IPS-20b (cell line): ENCODE measurements around the gene NEIL3.

ENCODE experiments used
- H3K27ac ChIP-seq: one replicate; pipeline ENCODE4 v1.5.1; 2013; ENCODE audit warnings: low read length
- H3K27me3 ChIP-seq: 2 replicates; pipeline ENCODE4 v1.6.1; 2013; ENCODE audit warnings: mild to moderate bottlenecking, low read length, inconsistent platforms; ENCODE audit not compliant: insufficient read depth
- H3K36me3 ChIP-seq: 2 replicates; pipeline ENCODE4 v1.6.1; 2013; ENCODE audit warnings: low read depth, mild to moderate bottlenecking, inconsistent platforms, low read length, moderate library complexity; ENCODE audit not compliant: insufficient read depth
- H3K4me1 ChIP-seq: 2 replicates; pipeline ENCODE4 v1.6.1; 2013; ENCODE audit warnings: mild to moderate bottlenecking, control low read depth, inconsistent platforms, low read length, moderate library complexity; ENCODE audit not compliant: insufficient read depth
- H3K4me3 ChIP-seq: 2 replicates; pipeline ENCODE4 v1.5.1; 2013; ENCODE audit warnings: mild to moderate bottlenecking, low read length, inconsistent platforms
- H3K9ac ChIP-seq: 2 replicates; pipeline ENCODE4 v1.6.1; 2013; ENCODE audit warnings: low read depth, mild to moderate bottlenecking, inconsistent platforms, low read length, moderate library complexity
- H3K9me3 ChIP-seq: 2 replicates; pipeline ENCODE4 v1.6.1; 2013; ENCODE audit warnings: mild to moderate bottlenecking, low read depth, low read length, inconsistent platforms; ENCODE audit not compliant: insufficient read depth

The NEIL3 gene

GRCh38 chr4:177376024-177376423 lies 66.3 kb downstream of the NEIL3 start:
- H3K27me3 ChIP-seq = no peaks in the 10 kb centered on the region

DNA sequence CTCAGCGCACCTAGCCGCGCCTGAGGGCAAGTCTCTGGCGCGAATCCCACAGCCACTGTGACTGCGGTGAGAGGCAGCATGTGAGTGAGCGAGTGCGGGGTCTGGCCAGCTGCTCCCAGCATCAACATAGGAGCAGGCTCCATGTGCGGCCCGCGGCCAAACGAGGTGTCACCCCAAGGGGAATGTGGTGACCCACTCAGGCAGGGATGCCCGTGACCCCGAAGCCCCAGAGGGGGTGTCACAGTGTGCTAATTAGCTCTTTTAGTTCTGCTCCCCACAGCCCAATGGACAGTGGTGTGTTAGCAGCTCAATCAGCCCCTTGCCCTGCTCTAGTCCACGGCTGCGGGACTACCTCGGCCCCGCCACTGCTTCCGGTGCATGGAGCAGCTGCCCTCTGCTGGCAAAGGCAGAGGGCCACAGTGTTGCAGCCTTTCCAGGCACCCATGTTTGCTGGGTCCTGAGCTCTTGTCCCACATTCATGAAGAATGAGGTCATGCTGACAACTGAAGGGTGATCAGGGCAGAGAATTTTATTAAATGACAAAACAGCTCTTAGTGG lies 71.1 kb downstream of the NEIL3 start:
- no peak overlapping the region for H3K27ac ChIP-seq
- H3K9ac ChIP-seq = no peak overlapping the region
- peaks cover 4% of the 10 kb centered on the region; the same call in 1 of the 2 replicates for H3K9me3 ChIP-seq
- H3K4me3 ChIP-seq = no peak overlapping the region
- no peaks in the 10 kb centered on the region for H3K27me3 ChIP-seq
- peaks cover 4% of the 10 kb centered on the region for H3K4me1 ChIP-seq
- H3K36me3 ChIP-seq = no peaks in the 10 kb centered on the region

More at GRCh38 chr4:177376024-177376423, 66.3 kb downstream of the NEIL3 start:
- no peaks in the 10 kb centered on the region for H3K36me3 ChIP-seq
- H3K4me1 ChIP-seq = peaks cover 6% of the 10 kb centered on the region
- H3K4me3 ChIP-seq = no peak overlapping the region
- no peak overlapping the region for H3K9ac ChIP-seq
- no peak overlapping the region for H3K27ac ChIP-seq
- H3K9me3 ChIP-seq = peaks cover under 1% of the 10 kb centered on the region; the same call in 1 of the 2 replicates

- no peak overlapping the region for H3K27ac ChIP-seq
- no peaks in the 10 kb centered on the region for H3K27me3 ChIP-seq
- H3K4me3 ChIP-seq = no peak overlapping the region
- no peaks in the 10 kb centered on the region for H3K4me1 ChIP-seq
- peaks cover 4% of the 10 kb centered on the region; the same call in 1 of the 2 replicates for H3K9me3 ChIP-seq
- no peaks in the 10 kb centered on the region for H3K36me3 ChIP-seq
- no peak overlapping the region for H3K9ac ChIP-seq
Observed at GRCh38 chr4:177381762-177382310, 72.2 kb downstream of the NEIL3 start.

GRCh38 chr4:177384856-177385397 lies 75.3 kb downstream of the NEIL3 start:
- Histone ChIP-seq H3K4me3 (no peak overlapping the region), H3K27ac (no peak overlapping the region), H3K4me1 (no peaks in the 10 kb centered on the region)

GRCh38 chr4:177385576-177386277 lies 76.1 kb downstream of the NEIL3 start:
- peaks cover 4% of the 10 kb centered on the region; the same call in 1 of the 2 replicates for H3K9me3 ChIP-seq
- H3K4me3 ChIP-seq = no peak overlapping the region
- no peaks in the 10 kb centered on the region for H3K4me1 ChIP-seq
- no peaks in the 10 kb centered on the region for H3K27me3 ChIP-seq
- no peak overlapping the region for H3K27ac ChIP-seq
- H3K36me3 ChIP-seq = no peaks in the 10 kb centered on the region
- no peak overlapping the region for H3K9ac ChIP-seq

More at GRCh38 chr4:177384856-177385397, 75.3 kb downstream of the NEIL3 start:
- Histone ChIP-seq H3K9ac (no peak overlapping the region), H3K9me3 (peaks cover 4% of the 10 kb centered on the region; the same call in 1 of the 2 replicates), H3K36me3 (no peaks in the 10 kb centered on the region), H3K27me3 (no peaks in the 10 kb centered on the region)

- no peak overlapping the region for H3K4me3 ChIP-seq
- H3K9me3 ChIP-seq = no peaks in the 10 kb centered on the region; the same call in 1 of the 2 replicates
- H3K27ac ChIP-seq = no peak overlapping the region
- no peaks in the 10 kb centered on the region for H3K36me3 ChIP-seq
- H3K4me1 ChIP-seq = no peaks in the 10 kb centered on the region
- H3K9ac ChIP-seq = no peak overlapping the region
- H3K27me3 ChIP-seq = no peaks in the 10 kb centered on the region
Observed at GRCh38 chr4:177386278-177386815, 76.7 kb downstream of the NEIL3 start.

- Histone ChIP-seq H3K4me3 (no peak overlapping the region), H3K27ac (no peak overlapping the region), H3K4me1 (no peaks in the 10 kb centered on the region), H3K36me3 (no peaks in the 10 kb centered on the region), H3K9ac (no peak overlapping the region), H3K9me3 (no peaks in the 10 kb centered on the region), H3K27me3 (no peaks in the 10 kb centered on the region)
Observed at GRCh38 chr4:177391287-177391686, 81.6 kb downstream of the NEIL3 start.

DNA sequence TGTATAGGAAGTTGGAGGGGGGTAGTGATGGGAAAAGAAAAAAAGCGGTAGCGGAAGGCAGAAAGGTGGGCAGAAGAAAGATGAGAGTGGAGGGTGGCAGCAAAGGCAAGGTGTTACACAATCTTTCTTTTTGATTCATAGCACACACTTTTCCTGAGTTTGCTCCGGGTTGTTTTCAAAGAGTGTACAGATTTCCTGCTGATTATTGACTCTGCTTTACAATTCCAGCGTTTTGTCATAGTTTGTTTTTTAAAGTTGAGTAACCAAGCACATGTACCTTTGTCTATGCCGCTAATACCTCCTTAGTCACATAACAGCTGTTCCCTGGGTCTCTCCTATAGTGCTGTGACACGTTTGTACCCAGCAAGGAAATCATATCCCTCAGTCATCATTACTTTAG lies 82.3 kb downstream of the NEIL3 start:
- no peak overlapping the region for H3K27ac ChIP-seq
- H3K4me3 ChIP-seq = no peak overlapping the region
- H3K9me3 ChIP-seq = no peaks in the 10 kb centered on the region
- H3K36me3 ChIP-seq = no peaks in the 10 kb centered on the region
- H3K9ac ChIP-seq = no peak overlapping the region
- H3K27me3 ChIP-seq = no peaks in the 10 kb centered on the region
- no peaks in the 10 kb centered on the region for H3K4me1 ChIP-seq

DNA sequence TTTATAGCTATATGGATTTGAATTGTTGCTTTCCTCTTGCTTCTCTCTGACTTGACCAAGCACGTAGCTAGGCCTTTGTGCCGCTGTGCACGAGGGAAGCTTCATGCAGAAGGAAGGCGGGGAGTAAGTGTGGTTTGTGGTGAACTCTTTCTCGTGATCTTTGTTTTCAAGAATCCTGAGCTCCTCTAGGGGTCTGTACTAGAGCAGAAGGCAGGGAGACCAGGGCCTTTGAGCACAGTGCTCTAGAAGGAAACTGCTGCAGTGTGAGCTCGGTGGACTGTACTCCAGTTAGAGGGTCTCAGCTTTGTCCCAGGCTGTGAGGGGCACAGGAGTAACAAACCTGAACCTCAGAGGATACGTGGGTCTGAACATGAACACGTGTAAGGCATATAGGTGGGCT lies 83.6 kb downstream of the NEIL3 start:
- Histone ChIP-seq H3K4me3 (no peak overlapping the region), H3K27ac (no peak overlapping the region), H3K9ac (no peak overlapping the region), H3K4me1 (no peaks in the 10 kb centered on the region), H3K36me3 (no peaks in the 10 kb centered on the region), H3K27me3 (no peaks in the 10 kb centered on the region), H3K9me3 (no peaks in the 10 kb centered on the region)

- H3K36me3 ChIP-seq = no peaks in the 10 kb centered on the region
- H3K27ac ChIP-seq = no peak overlapping the region
- no peak overlapping the region for H3K9ac ChIP-seq
- no peaks in the 10 kb centered on the region for H3K9me3 ChIP-seq
- no peaks in the 10 kb centered on the region for H3K4me1 ChIP-seq
- H3K4me3 ChIP-seq = no peak overlapping the region
- H3K27me3 ChIP-seq = no peaks in the 10 kb centered on the region
Observed at GRCh38 chr4:177396352-177396751, 86.7 kb downstream of the NEIL3 start.

- H3K9ac ChIP-seq = no peak overlapping the region
- no peaks in the 10 kb centered on the region for H3K9me3 ChIP-seq
- no peak overlapping the region for H3K4me3 ChIP-seq
- H3K27ac ChIP-seq = no peak overlapping the region
- no peaks in the 10 kb centered on the region for H3K36me3 ChIP-seq
- H3K4me1 ChIP-seq = 0 out of 2 replicates have a peak, but pooled peaks cover 6% of the 10 kb centered on the region
- H3K27me3 ChIP-seq = no peaks in the 10 kb centered on the region
Observed at GRCh38 chr4:177400030-177400429, 90.4 kb downstream of the NEIL3 start.
